HCT116 (cell line): ENCODE measurements around the gene EWSR1. TPM values are rescaled to one million over a fixed set of nuclear protein-coding genes. Genes with fewer than 3 reads are reported as not detected.

ENCODE experiments used
- ATAC-seq: fragments of 200-7000 bp; cut with Tn5 transposase; 2 replicates; pipeline ENCODE4 v1.9.1; 2020; ENCODE audit warnings: mild to moderate bottlenecking, moderate library complexity
- BruUV-seq: library from RNA; stranded (reverse); fragments of 400-500 nt; replicated peaks from 2 replicates; lab custom pipeline; 2021; lab: Mats Ljungman, UMichigan
- CTCF ChIA-PET: fragments of 300-600 bp; sonication (Branson Sonifier 250); formaldehyde crosslinking; loops from one replicate; lab custom pipeline; 2021; ENCODE audit warnings: antibody characterized with exemption; lab: Charles Lee
- POLR2A ChIA-PET: fragments of 300-600, 350-600 bp; sonication (Branson Sonifier 250); formaldehyde crosslinking; loops from one replicate; lab custom pipeline; 2021; ENCODE audit warnings: antibody characterized with exemption; lab: Charles Lee
- RAD21 ChIA-PET, 2 experiments: fragments of 300-600 bp; sonication (Branson Sonifier 250); formaldehyde crosslinking; loops; one replicate each; lab custom pipeline; 2023; ENCODE audit warnings: low total read pairs in 2 of 2; ENCODE audit not compliant: uncharacterized antibody in 2 of 2, unreplicated experiment in 2 of 2, low non-redundant PET in 1 of 2; lab: Charles Lee
- DNase-seq: peaks from one replicate; pipeline ENCODE4 v3.0.0-alpha.2; 2010; ENCODE audit warnings: low read depth, low spot score
- H2AFZ ChIP-seq: fragments of 200-600 bp; shearing (Covaris generic), sonication (generic); 2 replicates; pipeline ENCODE4 v1.6.1; 2017; ENCODE audit warnings: low read depth, mixed run types, mixed read lengths, antibody characterized with exemption, low read length; ENCODE audit not compliant: poor library complexity, severe bottlenecking
- H3K27ac ChIP-seq: 2 replicates; pipeline ENCODE4 v1.5.1; 2012; ENCODE audit warnings: low read depth, low read length
- H3K27me3 ChIP-seq: fragments of 200-600 bp; sonication (generic); 2 replicates; pipeline ENCODE4 v1.6.1; 2016; ENCODE audit warnings: mixed run types, low read length, mixed read lengths; ENCODE audit not compliant: insufficient read depth
- H3K36me3 ChIP-seq, 2 experiments: fragments of 200-500 bp in 1 of 2; fragments of 200-600 bp in 1 of 2; sonication (Bioruptor generic) in 1 of 2; sonication (generic) in 1 of 2; 2 replicates each; pipeline versions ENCODE4 v1.5.1 to v1.6.1; 2014 to 2016; ENCODE audit warnings: low read length in 2 of 2, inconsistent platforms in 1 of 2, mixed read lengths in 1 of 2, mixed run types in 1 of 2; ENCODE audit not compliant: insufficient read depth in 2 of 2, control insufficient read depth in 1 of 2
- H3K4me1 ChIP-seq, 2 experiments: fragments of 200-600 bp in 1 of 2; sonication (generic) in 1 of 2; 2 replicates each; pipeline versions ENCODE4 v1.5.1 to v1.6.1; 2012 to 2017; ENCODE audit warnings: low read length in 2 of 2, inconsistent platforms in 1 of 2, mild to moderate bottlenecking in 1 of 2, mixed read lengths in 1 of 2, mixed run types in 1 of 2, moderate library complexity in 1 of 2; ENCODE audit not compliant: insufficient read depth in 2 of 2, control insufficient read depth in 1 of 2
- H3K4me2 ChIP-seq: fragments of 200-600 bp; sonication (generic); 2 replicates; pipeline ENCODE4 v1.6.1; 2017; ENCODE audit warnings: mixed run types, low read length, mixed read lengths
- H3K4me3 ChIP-seq, 2 experiments: fragments of 200-600 bp in 1 of 2; sonication (generic) in 1 of 2; replicated peaks in 1 of 2; 2 replicates each; pipeline ENCODE4 v1.5.1; 2011 to 2016; ENCODE audit warnings: low read length in 2 of 2, control low read depth in 1 of 2, low read depth in 1 of 2, mild to moderate bottlenecking in 1 of 2, mixed read lengths in 1 of 2, mixed run types in 1 of 2
- H3K79me2 ChIP-seq: fragments of 200-600 bp; sonication (generic); 2 replicates; pipeline ENCODE4 v1.6.1; 2017; ENCODE audit warnings: mild to moderate bottlenecking, mixed run types, low read length, moderate library complexity, mixed read lengths; ENCODE audit not compliant: insufficient read depth
- H3K9ac ChIP-seq: fragments of 200-600 bp; sonication (generic); 2 replicates; pipeline ENCODE4 v1.6.1; 2016; ENCODE audit warnings: low read length, mixed read lengths
- H3K9me2 ChIP-seq: fragments of 200-600 bp; sonication (generic), shearing (Covaris generic); 2 replicates; pipeline ENCODE4 v1.6.1; 2017; ENCODE audit warnings: mixed run types, mild to moderate bottlenecking, moderate library complexity; ENCODE audit not compliant: insufficient read depth
- H3K9me3 ChIP-seq, 2 experiments: fragments of 200-500 bp in 1 of 2; fragments of 200-600 bp in 1 of 2; sonication (Bioruptor generic) in 1 of 2; sonication (generic) in 1 of 2; 2 replicates each; pipeline ENCODE4 v1.6.1; 2014 to 2017; ENCODE audit warnings: low read length in 2 of 2, mixed read lengths in 2 of 2, inconsistent platforms in 1 of 2, low read depth in 1 of 2, mild to moderate bottlenecking in 1 of 2, mixed run types in 1 of 2, moderate library complexity in 1 of 2; ENCODE audit not compliant: control insufficient read depth in 1 of 2, insufficient read depth in 1 of 2
- H4K20me1 ChIP-seq: fragments of 200-600 bp; sonication (generic), shearing (Covaris generic); 2 replicates; pipeline ENCODE4 v1.6.1; 2017; ENCODE audit warnings: mixed run types, mild to moderate bottlenecking, moderate library complexity; ENCODE audit not compliant: insufficient read depth
- ATF3 ChIP-seq: IDR thresholded peaks from 2 replicates; pipeline ENCODE4 v1.6.1; 2012
- CTCF ChIP-seq, 3 experiments: fragments of 200-600 bp in 1 of 3; sonication (generic) in 1 of 3; IDR thresholded peaks in 2 of 3; conservative IDR thresholded peaks in 1 of 3; 2 replicates each; pipeline ENCODE4 v1.5.1; 2012 to 2017; ENCODE audit warnings: low read depth in 2 of 3, low read length in 2 of 3, antibody characterized with exemption in 1 of 3, borderline replicate concordance in 1 of 3, control low read depth in 1 of 3, mild to moderate bottlenecking in 1 of 3, mixed read lengths in 1 of 3, mixed run types in 1 of 3, moderate library complexity in 1 of 3; ENCODE audit not compliant: insufficient read depth in 1 of 3
- EZH2 ChIP-seq: fragments of 200-600 bp; sonication (generic); IDR thresholded peaks from 2 replicates; pipeline ENCODE4 v1.6.1; 2017; ENCODE audit warnings: antibody characterized with exemption, mixed run types
- EZH2phosphoT487 ChIP-seq: fragments of 200-600 bp; IDR thresholded peaks from 2 replicates; pipeline ENCODE4 v1.6.1; 2018; ENCODE audit warnings: antibody characterized with exemption, borderline replicate concordance
- SIN3A ChIP-seq: IDR thresholded peaks from 2 replicates; pipeline ENCODE4 v1.6.1; 2012; ENCODE audit warnings: low read depth
- SRF ChIP-seq: IDR thresholded peaks from 2 replicates; pipeline ENCODE4 v1.6.1; 2012; ENCODE audit warnings: low read depth
- TCF7L2 ChIP-seq: IDR thresholded peaks from 2 replicates; pipeline ENCODE4 v1.7.0; 2011; ENCODE audit warnings: borderline replicate concordance, inconsistent platforms; ENCODE audit not compliant: insufficient read depth, insufficient read length; ENCODE audit errors: extremely low read depth
- ZNF274 ChIP-seq: fragments of 200-500 bp; sonication (Bioruptor generic); IDR thresholded peaks from 2 replicates; pipeline ENCODE4 v1.6.1; 2014; ENCODE audit warnings: mild to moderate bottlenecking, low read depth, low read length, inconsistent platforms
- intact Hi-C: fragments of 100-400 bp; cut with micrococcal nuclease; formaldehyde crosslinking; loops from 2 replicates; pipeline ENCODE4 v1.10.0; 2022
- total RNA-seq: library from RNA; stranded (reverse); gene quantifications from one replicate; pipeline ENCODE4 v1.2.1, GENCODE V29; 2021; ENCODE audit not compliant: unreplicated experiment

Gene EWSR1
- total RNA-seq, 1 experiment from 2014 or later, result 335 TPM

DNA sequence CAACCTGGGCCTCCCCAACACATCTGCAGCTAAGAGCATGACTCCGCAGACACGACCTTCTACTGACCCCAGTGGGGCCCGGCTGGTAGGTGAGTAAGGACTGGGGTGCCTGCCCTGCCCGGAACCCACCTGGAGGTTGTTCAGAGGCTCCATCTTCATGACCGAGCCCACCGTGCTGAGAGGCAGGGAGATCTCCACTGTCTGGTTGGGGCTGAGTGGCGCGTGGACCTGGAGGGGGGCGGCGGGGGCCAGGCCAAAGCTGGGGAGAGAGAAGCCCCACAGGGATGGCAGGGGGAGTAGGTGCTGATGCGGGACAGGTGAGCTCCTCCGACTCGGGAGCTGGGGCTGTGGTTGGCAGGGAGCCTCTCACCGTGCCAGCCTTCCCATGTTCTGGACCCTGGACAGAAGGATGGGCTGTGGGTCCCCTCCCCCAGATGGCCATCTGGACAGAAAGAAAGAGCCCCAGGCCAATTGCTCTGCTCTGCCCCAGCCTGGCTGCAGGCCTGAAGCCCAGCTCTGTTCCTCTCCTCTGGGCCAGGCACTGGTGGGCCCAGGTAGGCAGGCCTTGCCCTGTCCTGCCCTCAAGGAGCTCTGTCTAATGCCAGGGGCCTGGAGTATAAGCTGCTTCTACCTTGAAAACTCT is 63.7 kb downstream of the EWSR1 start:
- CTCF ChIA-PET, result no interaction called here
- no peak overlapping the region for H3K9ac ChIP-seq
- no peak for DNase-seq
- H3K9me2 ChIP-seq, result no peaks in the 10 kb centered on the region
- H2AFZ ChIP-seq, result no peak overlapping the region
- intact Hi-C loops, result no loop called here
- H3K36me3 ChIP-seq, result peaks cover 0 to 12% of the 10 kb centered on the region in 2 experiments; a peak in 2 of 4 replicates
- RAD21 ChIA-PET, result no interaction called here
- H3K4me1 ChIP-seq, result peaks cover 0 to 6% of the 10 kb centered on the region in 2 experiments; a peak in 1 of 4 replicates
- H3K79me2 ChIP-seq, result no peaks in the 10 kb centered on the region
- no peak overlapping the region for H3K27ac ChIP-seq
- no peaks in the 10 kb centered on the region for H3K9me3 ChIP-seq
- no peak overlapping the region for H3K4me2 ChIP-seq
- POLR2A ChIA-PET, result no interaction called here
- no peaks in the 10 kb centered on the region for H4K20me1 ChIP-seq
- no peak overlapping the region for H3K4me3 ChIP-seq
- ATAC-seq, result no peak
- TF ChIP-seq SIN3A (no peak), EZH2phosphoT487 (no peak), SRF (no peak), EZH2 (no peak), ATF3 (no peak), ZNF274 (no peak), TCF7L2 (no peak), CTCF (IDR thresholded peaks at IDR 0.05 in 2 of 3, conservative IDR thresholded peaks at IDR 0.05 in 1 of 3; ENCODE audit: borderline replicate concordance in 1 of 3, insufficient read depth in 1 of 3, low read depth in 2 of 3, low read length in 2 of 3) (no peak)
- no peaks in the 10 kb centered on the region for H3K27me3 ChIP-seq
- no TSS peak for BruUV-seq
